ENCODE results near the gene KRT73. TPM values are rescaled to one million over a fixed set of nuclear protein-coding genes. Genes with fewer than 3 reads are reported as not detected.

KRT73 gene
- total RNA-seq, 4 donors from 2014 or later: 0.15 TPM; not detected in 3

DNA sequence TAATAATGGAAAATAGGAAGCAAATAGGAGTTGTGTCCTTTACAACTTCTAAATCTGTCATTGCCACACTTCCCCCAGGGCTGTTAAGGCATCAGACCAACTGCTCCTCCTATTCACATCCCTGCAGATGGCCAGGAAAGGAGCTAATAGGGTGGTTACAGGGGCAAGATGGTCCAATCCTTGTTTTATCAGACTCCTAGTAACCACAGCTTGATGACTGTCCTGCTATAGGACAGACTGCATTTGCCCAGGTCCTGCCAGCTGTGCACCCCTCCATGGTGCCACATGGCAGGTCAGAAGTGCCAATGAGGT is 44.5 kb upstream of the KRT73 start:
- Histone ChIP-seq H3K36me3 (no peaks in the 10 kb centered on the region), H3K4me3 (no peak overlapping the region), H3K27ac (no peak overlapping the region), H3K9me3 (no peaks in the 10 kb centered on the region), H3K27me3 (peaks cover 0 to 32% (median 0%) of the 10 kb centered on the region in 4 donors), H3K4me1 (peaks cover 0 to 31% (median 5%) of the 10 kb centered on the region in 3 donors)
- TF ChIP-seq, protein P1, sequence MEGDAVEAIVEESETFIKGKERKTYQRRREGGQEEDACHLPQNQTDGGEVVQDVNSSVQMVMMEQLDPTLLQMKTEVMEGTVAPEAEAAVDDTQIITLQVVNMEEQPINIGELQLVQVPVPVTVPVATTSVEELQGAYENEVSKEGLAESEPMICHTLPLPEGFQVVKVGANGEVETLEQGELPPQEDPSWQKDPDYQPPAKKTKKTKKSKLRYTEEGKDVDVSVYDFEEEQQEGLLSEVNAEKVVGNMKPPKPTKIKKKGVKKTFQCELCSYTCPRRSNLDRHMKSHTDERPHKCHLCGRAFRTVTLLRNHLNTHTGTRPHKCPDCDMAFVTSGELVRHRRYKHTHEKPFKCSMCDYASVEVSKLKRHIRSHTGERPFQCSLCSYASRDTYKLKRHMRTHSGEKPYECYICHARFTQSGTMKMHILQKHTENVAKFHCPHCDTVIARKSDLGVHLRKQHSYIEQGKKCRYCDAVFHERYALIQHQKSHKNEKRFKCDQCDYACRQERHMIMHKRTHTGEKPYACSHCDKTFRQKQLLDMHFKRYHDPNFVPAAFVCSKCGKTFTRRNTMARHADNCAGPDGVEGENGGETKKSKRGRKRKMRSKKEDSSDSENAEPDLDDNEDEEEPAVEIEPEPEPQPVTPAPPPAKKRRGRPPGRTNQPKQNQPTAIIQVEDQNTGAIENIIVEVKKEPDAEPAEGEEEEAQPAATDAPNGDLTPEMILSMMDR (IDR thresholded peaks at IDR 0.05): no peak
- TF ChIP-seq POLR2A (IDR thresholded peaks at IDR 0.05): no peak
- intact Hi-C loops (cut with DNase I): no loop called here
- no peak for DNase-seq

DNA sequence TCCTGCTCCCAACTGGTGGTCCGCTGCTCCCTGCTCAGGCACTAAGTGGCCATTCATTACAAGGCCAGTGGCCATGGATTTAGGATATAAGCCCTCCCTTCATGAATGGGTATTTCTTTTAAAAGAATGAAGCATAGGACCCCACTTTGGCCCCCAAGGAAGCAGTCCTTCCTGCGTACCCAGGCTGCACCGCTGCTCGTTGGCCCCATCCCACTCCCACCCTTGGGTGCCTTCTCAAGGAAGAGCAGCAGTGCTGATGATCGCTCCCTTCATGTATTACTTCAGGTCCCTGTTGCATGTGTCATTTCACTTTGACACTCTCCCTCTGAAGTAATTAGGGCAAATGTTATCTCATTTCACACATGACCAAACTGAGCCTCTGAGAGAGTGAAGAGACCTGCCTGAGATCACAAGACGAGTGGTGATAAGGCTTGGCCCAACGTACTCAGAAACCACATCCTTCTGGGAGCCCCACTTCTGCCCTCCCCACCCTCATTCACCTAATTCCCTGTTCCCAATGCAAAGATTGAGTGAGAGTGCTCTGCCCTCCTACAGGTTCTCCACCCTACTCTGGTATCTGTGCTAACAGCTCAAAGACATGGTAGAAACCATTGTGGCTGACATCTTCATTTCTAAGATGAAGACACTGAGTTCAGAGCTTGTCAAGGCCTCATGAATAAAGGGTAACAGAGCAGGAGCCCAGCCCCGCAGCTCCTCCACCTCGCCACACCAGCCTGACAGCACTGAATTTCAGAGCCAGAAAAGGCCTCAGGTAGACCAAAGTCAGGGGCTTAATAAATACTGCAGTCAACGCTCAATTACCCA is 43.9 kb upstream of the KRT73 start:
- Histone ChIP-seq H3K27me3 (peaks cover 0 to 33% (median 0%) of the 10 kb centered on the region in 4 donors), H3K27ac (no peak overlapping the region), H3K4me3 (no peak overlapping the region), H3K4me1 (peaks cover 0 to 31% (median 5%) of the 10 kb centered on the region in 3 donors), H3K36me3 (no peaks in the 10 kb centered on the region), H3K9me3 (no peaks in the 10 kb centered on the region)
- TF ChIP-seq, protein P1 (IDR thresholded peaks at IDR 0.05): no peak
- TF ChIP-seq POLR2A (IDR thresholded peaks at IDR 0.05): no peak
- 75 to 76% methylated on average over 10 of the region's 10 CpGs for WGBS, 2 donors
- intact Hi-C loops (cut with DNase I): no loop called here
- no peak for DNase-seq

DNA sequence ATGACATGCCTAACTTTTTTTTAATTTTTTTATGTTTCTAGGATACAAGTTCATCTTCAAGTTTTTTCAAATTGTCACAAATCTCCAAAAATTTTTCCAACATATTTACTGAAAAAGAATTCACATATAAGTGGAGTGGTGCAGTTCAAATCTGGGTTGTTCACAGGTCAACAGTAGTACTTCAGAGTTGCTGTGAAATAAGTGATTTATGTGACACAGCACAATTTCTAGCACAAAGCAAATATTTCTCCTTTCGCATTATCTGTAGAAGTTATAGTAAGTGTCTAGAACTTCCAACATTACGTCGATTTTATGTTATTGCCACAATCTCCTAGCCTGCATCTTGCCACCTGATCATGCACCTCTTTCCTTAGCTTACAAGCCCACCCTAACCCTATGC is 43.3 kb upstream of the KRT73 start:
- 87 to 88% methylated on average over 3 of the region's 3 CpGs for WGBS, 2 donors

DNA sequence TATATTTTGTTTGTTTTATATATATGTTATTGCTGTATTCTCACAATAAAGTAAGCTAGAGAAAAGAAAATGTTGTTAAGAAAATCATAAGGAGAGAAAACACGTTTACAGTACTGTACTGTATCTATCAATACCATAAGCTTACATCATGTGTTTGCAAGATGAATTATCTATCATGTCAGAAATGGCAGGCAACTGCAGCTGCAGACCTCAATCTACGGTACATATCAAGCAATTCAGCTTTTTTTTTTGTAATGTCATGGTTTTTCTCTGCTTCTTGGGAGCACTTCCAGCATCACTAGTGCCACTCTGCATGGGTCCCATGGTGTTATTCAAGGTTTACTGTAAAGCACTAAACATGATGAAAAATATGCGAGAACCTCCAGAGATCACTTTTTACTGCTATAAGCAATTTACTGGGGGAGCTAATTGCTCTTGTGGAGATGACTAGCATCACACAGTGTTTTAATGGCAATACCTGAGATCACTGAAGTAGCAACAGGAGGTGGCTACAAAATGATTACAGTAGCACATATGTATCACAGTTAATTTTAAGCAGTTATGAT is 42.7 kb upstream of the KRT73 start:
- intact Hi-C loops (cut with DNase I): no loop called here
- H3K9me3 ChIP-seq: no peaks in the 10 kb centered on the region
- H3K4me3 ChIP-seq: no peak overlapping the region
- no peak for DNase-seq
- H3K27ac ChIP-seq: no peak overlapping the region
- peaks cover 0 to 29% (median 0%) of the 10 kb centered on the region in 4 donors for H3K27me3 ChIP-seq
- 75 to 76% methylated on average over 3 of the region's 3 CpGs for WGBS, 2 donors
- H3K36me3 ChIP-seq: no peaks in the 10 kb centered on the region
- peaks cover 0 to 35% (median 5%) of the 10 kb centered on the region in 3 donors for H3K4me1 ChIP-seq
- TF ChIP-seq, protein P1 (IDR thresholded peaks at IDR 0.05): no peak
- no peak for TF ChIP-seq POLR2A (IDR thresholded peaks at IDR 0.05)

More for the DNA sequence above, 43.3 kb upstream of the KRT73 start:
- H3K27ac ChIP-seq: no peak overlapping the region
- H3K27me3 ChIP-seq: peaks cover 0 to 33% (median 0%) of the 10 kb centered on the region in 4 donors
- H3K36me3 ChIP-seq: no peaks in the 10 kb centered on the region
- no peak for TF ChIP-seq POLR2A (IDR thresholded peaks at IDR 0.05)
- TF ChIP-seq, protein P1 (IDR thresholded peaks at IDR 0.05): no peak
- H3K4me3 ChIP-seq: no peak overlapping the region
- intact Hi-C loops (cut with DNase I): no loop called here
- DNase-seq: no peak
- peaks cover 0 to 31% (median 5%) of the 10 kb centered on the region in 3 donors for H3K4me1 ChIP-seq
- no peaks in the 10 kb centered on the region for H3K9me3 ChIP-seq

DNA sequence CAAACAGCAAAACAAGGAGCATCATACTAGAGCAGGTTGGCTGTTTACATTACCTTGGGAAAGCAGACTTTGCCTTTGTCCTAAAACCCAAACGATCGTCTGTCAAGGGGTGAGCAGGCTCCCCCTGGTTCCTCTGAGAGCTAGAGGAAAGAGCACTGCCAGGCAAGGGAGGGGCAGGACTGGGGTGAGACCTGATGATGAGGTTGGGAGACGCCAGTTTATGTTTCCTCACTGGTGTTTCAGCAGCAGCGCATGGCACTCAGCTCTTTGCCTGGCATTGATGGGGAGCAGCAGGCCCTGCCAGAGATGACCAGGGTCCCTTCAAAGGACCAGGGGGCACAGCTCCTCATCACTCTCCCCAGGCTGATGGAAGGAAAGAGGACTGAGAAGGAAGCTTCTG is 41.6 kb upstream of the KRT73 start:
- Histone ChIP-seq H3K4me1 (peaks cover 0 to 45% (median 5%) of the 10 kb centered on the region in 3 donors), H3K4me3 (no peak overlapping the region), H3K27ac (no peak overlapping the region), H3K9me3 (no peaks in the 10 kb centered on the region), H3K36me3 (no peaks in the 10 kb centered on the region), H3K27me3 (peaks cover 0 to 28% (median 0%) of the 10 kb centered on the region in 4 donors)
- TF ChIP-seq, protein P1 (IDR thresholded peaks at IDR 0.05): no peak
- no peak for TF ChIP-seq POLR2A (IDR thresholded peaks at IDR 0.05)
- DNase-seq: no peak
- WGBS, 2 donors: 86 to 100% methylated on average over 1 to 2 of the region's 4 CpGs
- intact Hi-C loops (cut with DNase I): no loop called here
